ENCODE measurements around the gene ALDH3B1. TPM values are rescaled to one million over a fixed set of nuclear protein-coding genes. Genes with fewer than 3 reads are reported as not detected.

ALDH3B1 gene
- total RNA-seq, 1 experiment from 2014 or later = not detected

DNA sequence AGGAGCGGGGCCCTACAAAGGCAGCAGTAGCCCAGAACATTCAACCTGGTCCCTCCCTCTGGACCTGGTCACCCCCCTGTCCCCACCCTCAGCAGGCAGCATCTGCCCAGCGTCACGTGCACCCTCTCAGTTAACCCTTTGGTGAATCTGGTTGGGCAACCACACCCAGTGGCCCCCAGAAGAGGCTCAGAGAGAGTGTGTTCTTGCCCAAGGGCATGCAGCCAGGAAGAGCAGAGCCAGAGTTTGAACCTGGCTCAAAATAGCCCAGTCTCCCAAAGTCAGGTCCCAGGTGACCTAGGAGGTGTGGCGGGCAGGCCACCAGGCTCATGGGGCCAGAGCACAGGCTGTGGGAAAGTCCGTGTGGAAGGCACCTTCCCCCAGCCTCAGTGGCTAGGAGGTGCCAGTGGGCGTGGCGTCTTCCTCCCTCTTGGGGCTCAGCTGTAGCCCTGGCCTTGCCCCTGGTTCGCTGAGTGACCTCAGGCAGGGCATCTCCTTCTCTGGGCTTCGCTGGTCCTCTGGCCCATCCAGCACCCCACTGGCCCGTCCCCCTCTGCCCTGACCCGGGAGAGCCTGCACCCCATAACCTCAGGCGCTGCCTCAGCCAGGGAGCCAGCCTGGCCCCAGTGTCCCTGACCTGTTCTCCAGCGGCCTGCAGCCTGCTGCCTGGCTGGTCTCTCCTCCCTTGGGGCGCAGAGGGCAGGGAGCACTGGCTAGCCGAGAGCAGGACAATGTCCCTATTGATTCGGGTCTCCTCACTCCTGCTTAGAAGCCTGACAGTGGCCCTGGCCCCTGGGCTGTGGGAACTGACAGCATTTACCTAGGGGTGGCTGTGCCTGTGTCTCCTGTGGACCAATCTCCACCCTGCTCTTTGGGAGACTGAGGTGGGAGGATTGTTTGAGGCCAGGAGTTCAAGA is 7.0 kb downstream of the ALDH3B1 start:
- Mint-ChIP-seq H3K9me3 (no peaks in the 10 kb centered on the region), H3K27ac (peak overlapping the region in 1 of 3 experiments; percentile 18; a peak in 1 of 7 replicates), H3K36me3 (ENCODE audit: insufficient read depth in 1 of 3, low read depth in 3 of 3) (no peaks in the 10 kb centered on the region; a peak in 1 of 7 replicates), H3K27me3 (ENCODE audit: low read depth) (peaks cover 2% of the 10 kb centered on the region), H3K4me3 (no peak overlapping the region), H3K4me1 (peaks cover 11 to 23% of the 10 kb centered on the region in 2 experiments)
- H4K91ac ChIP-seq (ENCODE audit: insufficient read length, low read depth, low read length) = no peak overlapping the region
- no peak overlapping the region for H3K4me2 ChIP-seq (ENCODE audit: insufficient read depth, insufficient read length, low read length)
- H3K18ac ChIP-seq (ENCODE audit: insufficient read length, low read depth, low read length) = no peak overlapping the region
- DNase-seq = no peak
- H3K23ac ChIP-seq (ENCODE audit: insufficient read length, low read depth, low read length) = no peak overlapping the region
- H4K5ac ChIP-seq (ENCODE audit: insufficient read length, low read depth, low read length) = no peak overlapping the region
- no peaks in the 10 kb centered on the region for H3K79me1 ChIP-seq (ENCODE audit: insufficient read depth, low read depth, low read length, poor library complexity, severe bottlenecking)
- no peak overlapping the region for H4K8ac ChIP-seq (replicated peaks; ENCODE audit: insufficient read length, low read depth, low read length)
- H2BK15ac ChIP-seq (ENCODE audit: low read depth, low read length) = no peak overlapping the region
- H2AK5ac ChIP-seq (ENCODE audit: insufficient read length, low read length) = no peak overlapping the region
- no peak overlapping the region for H3K4ac ChIP-seq (ENCODE audit: low read depth, low read length)
- no peak overlapping the region for H2BK20ac ChIP-seq (ENCODE audit: low read depth, low read length, poor library complexity, severe bottlenecking)
- H3K56ac ChIP-seq (ENCODE audit: insufficient read length, low read depth, low read length) = no peak overlapping the region
- H3K23me2 ChIP-seq (ENCODE audit: insufficient read length, low read depth, low read length, poor library complexity, severe bottlenecking) = no peaks in the 10 kb centered on the region
- no peaks in the 10 kb centered on the region for H3K27me3 ChIP-seq (ENCODE audit: insufficient read depth, low read length)
- H3K9me3 ChIP-seq (ENCODE audit: control insufficient read depth, low read depth, low read length) = no peaks in the 10 kb centered on the region
- WGBS (ENCODE audit: extremely low coverage, insufficient read length, low lambda C conversion rate) = no CpG with 5 or more reads among the region's 16 CpGs
- no peaks in the 10 kb centered on the region for H3K79me2 ChIP-seq (ENCODE audit: insufficient read depth, low read length)
- H4K20me1 ChIP-seq (ENCODE audit: control insufficient read depth, insufficient read depth, insufficient read length) = no peaks in the 10 kb centered on the region
- no peak overlapping the region for H2BK5ac ChIP-seq (ENCODE audit: insufficient read length, low read length)
- H3T11ph ChIP-seq (ENCODE audit: low read length) = no peak overlapping the region
- TF ChIP-seq CTCF (conservative IDR thresholded peaks at IDR 0.05) = no peak
- H3K9ac ChIP-seq (ENCODE audit: extremely low read depth, insufficient read length, low read length) = no peak overlapping the region
- no peaks in the 10 kb centered on the region; the same call in 1 of the 2 replicates for H3K4me1 ChIP-seq (ENCODE audit: insufficient read depth, low read length)
- H2AFZ ChIP-seq (ENCODE audit: low read length) = no peak overlapping the region
- no peak overlapping the region for H2BK12ac ChIP-seq (ENCODE audit: insufficient read length, low read depth, low read length)
- no peak overlapping the region for H2BK120ac ChIP-seq (ENCODE audit: low read depth, low read length, poor library complexity, severe bottlenecking)
- no peak overlapping the region for H3K14ac ChIP-seq (ENCODE audit: insufficient read depth, low read length)
- no peak overlapping the region for H3K27ac ChIP-seq (ENCODE audit: insufficient read length, low read depth, low read length)

All from H9 (cell line).